GM21360 (cell line): ENCODE measurements around the gene PHETA1.
"Not testable (repeated sequence)": the region's sequence is repeated elsewhere in the genome, so short reads cannot be mapped to it uniquely, and the experiment has no call there.

Source experiments
- ATAC-seq: cut with Tn5 transposase; IDR thresholded peaks from one replicate; pipeline ENCODE4 v1.9.1; 2021; ENCODE audit warnings: mild to moderate bottlenecking, moderate library complexity; ENCODE audit not compliant: unreplicated experiment

The PHETA1 gene

DNA sequence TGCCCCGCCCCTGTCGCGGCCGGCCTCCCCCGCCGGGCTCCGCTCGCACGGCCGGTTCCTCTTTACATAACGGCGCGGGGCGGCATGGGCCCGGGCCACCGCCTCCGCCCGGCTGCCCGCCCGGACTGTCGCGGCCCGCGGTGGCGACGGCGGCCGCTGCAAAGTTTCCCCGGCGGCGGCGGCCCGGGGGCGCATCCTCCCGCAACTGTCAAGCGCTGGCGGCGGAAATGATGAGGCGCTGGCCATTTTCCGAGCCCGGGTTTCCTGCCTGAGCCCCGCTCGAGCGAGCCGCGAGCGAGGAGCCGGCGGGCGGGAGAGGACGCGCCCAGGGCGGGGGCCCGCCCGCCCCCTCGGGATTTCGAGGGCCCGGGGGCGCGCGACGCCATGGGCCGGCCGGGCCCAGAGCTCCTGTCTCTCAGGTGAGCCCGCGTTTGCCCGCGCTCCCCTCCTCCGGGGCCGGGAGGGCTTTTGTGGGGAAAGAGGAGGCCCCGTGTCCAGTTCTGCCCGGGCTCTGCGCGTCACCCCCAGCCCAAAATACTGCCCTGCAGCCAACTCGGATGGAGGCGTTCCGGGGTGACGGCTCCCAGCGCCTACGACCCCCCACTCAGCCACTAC lies 37.1 kb upstream of the PHETA1 start, which contains the start of gene SH2B3:
TSS of gene SH2B3 (plus strand) at position 65 of the 615 bp plus-strand sequence. CDS start 12,223 bp downstream, outside the sequence.
- peak; percentile 1 for ATAC-seq

DNA sequence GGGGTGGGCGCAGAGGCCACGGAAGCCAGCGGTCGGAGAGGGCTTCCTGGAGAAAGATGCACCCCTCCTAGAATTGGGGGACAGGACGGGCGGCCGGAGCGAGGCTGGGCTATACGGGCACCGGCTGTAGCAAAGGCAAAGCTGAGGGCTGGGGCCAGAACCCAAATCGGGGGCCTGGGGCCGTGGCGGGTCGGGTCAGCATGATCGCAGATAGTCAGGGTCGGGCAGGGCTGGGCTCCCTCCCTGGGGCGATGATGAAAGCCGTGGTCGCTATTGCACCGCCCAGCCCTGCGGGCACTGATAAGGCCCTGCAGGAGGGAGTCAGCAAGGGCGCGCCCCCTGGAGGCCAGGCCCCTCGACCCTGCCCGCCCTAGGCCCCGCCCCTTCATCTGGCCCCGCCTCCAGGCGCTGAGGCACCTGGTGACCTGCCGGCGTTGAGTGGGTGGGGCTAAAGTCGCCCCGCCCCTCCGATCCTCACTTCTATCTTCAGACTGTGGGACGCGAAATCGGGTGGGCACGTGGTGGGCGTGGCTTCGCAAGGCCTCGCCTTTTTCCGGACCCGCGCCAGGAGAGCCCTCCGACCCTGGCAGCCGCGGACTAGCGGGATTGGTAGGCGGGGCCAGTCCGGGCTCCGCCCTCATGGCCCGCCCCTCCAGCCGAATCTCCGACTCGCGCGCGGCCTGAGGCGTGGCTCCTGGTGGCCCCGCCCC lies 36.4 kb upstream of the PHETA1 start:
- ATAC-seq: peak; percentile 55

DNA sequence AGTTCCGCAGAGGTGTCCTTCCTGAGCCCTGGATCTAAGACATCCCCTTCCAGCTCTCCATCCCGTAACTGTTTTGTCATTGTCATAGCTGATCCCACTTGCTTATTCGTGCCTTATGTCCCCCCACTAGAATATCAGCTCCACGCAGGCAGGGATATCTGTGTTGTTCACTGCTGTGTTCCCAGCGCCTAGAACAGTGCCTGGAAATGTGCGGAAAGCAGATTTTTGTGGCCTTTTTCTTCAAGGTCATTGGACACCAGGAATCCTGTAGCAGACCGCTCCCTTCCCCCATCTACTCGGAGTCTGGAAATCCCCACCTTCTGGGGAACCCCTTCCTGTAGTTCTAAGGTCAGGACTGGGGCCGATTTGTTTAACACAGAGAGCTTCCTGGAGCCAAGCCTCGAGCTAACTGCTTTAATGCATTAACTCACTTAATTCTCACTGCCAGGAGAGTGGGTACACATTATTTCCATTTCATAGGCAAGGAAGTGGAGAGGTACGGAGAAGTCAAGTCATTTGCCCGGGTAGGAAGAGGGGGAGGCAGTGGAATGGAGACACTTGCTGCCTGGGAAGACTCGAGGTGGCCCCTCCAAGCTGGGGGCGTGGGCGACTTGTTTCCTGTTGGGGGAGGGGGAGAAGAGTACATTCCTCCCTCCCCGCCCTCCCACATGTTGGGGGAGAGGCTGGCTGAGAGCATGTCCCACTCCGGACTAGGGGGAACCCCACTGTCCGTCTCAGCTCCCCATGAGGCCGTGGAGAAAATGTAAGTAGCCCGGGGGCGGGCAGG lies 35.7 kb upstream of the PHETA1 start:
- ATAC-seq: peak; percentile 1

DNA sequence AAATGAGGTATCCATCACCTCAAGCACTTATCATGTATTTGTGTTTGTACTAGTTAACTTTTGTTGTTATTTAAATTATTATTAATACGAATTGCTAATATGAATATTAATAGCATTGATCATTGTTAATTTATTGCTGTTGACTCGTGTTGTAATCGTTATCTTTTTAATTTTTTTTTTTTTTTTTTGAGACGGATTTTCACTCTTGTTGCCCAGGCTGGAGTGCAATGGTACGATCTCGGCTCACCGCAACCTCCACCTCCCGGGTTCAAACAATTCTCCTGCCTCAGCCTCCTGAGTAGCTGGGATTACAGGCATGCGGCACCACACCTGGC lies 33.6 kb upstream of the PHETA1 start:
- not testable (repeated sequence) for ATAC-seq

DNA sequence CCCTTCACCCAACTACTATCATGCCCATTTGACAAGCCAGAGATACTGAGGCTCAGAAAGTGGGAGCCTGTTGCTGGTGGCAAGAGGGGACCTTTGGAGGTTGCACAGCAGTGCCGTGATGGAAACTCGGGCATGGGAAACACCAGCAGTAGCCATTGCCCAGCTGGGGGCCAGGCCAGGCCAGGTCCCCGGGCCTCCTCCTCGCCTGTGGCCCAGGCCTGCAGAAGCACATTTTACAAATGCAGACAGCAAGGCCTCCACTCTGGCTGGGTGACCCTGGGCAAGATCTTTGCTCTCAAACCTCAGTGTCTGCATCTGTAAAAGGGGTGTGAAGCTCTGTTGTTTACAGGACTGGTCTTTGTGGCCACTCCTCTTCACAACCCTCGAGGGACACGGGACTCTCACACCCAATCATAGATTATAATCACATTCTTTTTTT lies 32.3 kb upstream of the PHETA1 start:
- no peak for ATAC-seq

DNA sequence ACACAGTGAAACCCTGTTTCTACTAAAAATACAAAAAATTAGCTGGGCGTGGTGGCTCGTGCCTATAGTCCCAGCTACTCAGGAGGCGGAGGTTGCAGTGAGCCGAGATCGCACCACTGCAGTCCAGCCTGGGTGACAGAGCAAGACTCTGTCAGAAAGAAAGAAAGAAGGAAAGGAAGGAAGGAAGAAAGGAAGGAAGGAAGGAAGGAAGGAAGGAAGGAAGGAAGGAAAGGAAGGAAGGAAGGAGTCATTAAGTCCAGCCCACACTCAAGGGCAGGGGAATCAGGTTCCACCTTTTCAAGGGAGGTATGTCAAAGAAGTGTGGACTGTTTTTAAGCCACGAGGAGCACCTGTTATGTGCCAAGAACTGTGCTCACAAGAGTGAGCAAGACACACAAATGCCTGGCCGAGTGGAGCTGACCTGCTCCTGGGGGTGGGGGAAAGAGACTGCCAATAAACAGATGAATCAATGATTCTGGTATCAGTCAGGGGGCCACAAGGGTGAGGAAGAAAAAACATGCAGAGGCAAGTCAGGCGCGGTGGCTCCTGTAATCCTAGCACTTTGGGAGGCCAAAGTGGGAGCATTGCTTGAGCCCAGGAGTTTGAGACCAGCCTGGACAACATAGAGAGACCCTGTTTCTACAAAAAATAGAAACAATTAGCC lies 31.0 kb upstream of the PHETA1 start:
- not testable (repeated sequence) for ATAC-seq

DNA sequence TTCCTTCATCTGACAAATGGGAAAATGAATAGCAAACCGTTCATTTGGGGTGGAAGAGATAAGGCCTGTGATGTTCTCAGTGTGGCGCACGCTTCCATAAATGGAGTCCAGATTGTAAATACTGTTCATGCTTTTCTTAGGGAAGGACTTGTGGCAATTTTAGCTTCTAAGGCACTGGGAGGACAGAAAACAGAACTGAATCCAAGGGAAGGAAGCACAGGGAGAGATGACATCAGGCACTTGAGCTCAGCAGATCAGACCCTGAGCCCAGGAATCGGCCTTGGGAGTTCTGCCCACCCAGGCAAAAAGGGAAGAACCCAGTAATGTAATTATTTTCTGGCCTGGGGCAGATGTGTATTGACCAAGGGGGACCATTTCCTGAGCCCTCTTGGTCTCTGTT lies 29.6 kb upstream of the PHETA1 start:
- ATAC-seq: no peak

DNA sequence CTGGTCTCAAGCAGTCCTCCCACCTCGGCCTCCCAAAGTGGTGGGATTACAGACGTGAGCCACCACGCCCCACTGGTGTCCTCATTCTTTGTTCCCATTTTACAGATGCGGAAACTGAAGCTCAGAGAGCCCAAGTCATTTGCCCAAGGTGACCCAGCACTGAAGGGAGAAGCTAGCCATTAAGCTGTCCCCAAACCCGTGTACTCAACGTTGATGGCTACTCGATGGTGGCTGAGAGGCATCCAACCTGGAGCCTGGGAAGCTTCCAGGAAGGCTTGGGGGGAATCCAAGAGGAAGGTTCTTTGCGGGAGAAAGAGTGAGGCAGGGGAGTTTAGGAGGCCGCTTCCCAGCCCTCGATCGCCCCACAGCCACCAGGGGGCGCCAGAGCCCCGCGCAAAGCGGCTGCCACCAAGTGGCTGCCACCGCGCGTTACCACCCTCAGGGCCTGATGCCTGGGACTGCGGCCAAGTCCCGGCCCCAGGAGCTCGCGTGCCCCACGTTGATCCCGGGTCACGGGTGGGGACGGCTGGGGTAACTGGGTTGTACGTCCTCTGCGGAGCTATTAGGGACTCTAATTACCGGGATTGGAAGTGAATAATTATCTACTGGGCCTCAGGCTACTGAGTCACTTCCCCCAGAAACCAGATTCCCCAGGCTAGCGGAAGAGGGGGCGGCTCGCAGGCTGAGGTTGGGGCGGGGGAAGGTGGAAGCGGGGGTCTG lies 28.0 kb upstream of the PHETA1 start:
- peak; percentile 60 for ATAC-seq

DNA sequence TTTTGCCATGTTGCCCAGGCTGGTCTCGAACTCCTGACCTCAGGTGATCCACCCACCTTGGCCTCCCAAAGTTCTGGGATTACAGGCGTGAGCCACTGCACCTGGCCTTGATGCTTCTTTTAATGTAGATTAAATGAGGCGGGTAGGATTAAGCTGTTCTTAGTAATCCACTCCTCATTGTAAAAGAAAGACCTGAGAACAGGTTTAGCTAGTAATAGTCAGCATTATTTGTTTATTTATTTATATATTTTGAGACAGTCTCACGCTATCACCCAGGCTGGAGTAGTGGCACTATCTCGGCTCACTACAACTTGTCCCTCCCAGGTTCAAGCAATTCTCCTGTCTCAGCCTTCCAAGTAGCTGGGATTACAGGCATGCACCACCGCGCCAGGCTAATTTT lies 27.4 kb upstream of the PHETA1 start:
- ATAC-seq: not testable (repeated sequence)

DNA sequence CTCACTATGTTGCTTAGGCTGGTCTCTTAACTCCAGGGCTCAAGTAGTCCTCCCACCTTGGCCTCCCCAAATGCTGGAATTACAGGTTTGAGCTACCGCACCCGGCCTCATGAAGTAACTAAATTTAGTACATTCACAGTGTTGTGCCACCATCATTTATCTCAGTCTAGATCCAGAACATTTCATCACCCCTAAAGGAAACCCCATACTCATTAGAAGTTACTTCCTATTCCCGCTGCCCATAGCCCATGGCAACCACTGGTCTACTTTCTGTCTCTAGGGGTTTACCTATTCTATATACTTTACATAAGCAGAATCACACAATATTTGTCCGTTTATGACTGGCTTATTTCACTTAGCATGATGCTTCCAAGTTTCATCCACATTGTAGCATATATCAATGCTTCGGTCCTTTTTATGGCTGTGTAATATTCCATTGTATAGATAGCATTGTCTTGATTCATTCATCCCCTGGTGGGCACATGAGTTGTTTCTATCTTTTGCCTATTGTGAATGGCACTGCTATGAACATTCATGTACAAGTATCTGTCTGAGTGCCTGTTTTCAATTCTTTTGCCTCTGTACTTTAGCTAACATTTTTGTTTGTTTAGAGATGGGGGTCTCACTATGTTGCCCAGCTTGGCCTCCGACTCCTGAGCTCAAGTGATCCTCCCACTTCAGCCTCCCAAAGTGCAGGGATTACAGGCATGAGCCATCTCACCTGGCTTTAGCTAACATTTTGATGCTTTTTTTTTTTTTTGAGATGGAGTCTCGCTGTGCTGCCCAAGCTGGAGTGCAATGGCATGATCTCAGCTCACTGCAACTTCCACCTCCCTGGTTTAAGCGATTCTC lies 26.7 kb upstream of the PHETA1 start:
- ATAC-seq: no peak

DNA sequence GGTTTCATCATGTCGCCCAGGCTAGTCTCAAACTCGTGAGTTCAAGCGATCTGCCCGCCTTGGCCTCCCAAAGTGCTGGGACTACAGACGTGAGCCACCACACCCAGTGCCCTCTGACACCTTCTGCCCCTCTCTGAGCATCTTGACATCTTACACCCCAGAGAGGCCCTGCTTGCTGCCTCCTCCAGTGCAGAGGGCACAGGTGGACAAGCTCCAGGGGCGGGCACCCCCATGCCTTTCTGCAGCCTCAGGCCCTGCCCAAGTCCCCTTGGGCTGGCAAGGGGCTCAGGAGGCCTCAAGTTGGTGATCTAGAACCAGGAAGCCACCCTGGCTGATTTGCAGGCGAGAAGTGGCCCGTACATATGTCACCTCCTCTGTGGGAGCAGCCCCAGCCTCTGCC lies 25.6 kb upstream of the PHETA1 start:
- no peak for ATAC-seq

DNA sequence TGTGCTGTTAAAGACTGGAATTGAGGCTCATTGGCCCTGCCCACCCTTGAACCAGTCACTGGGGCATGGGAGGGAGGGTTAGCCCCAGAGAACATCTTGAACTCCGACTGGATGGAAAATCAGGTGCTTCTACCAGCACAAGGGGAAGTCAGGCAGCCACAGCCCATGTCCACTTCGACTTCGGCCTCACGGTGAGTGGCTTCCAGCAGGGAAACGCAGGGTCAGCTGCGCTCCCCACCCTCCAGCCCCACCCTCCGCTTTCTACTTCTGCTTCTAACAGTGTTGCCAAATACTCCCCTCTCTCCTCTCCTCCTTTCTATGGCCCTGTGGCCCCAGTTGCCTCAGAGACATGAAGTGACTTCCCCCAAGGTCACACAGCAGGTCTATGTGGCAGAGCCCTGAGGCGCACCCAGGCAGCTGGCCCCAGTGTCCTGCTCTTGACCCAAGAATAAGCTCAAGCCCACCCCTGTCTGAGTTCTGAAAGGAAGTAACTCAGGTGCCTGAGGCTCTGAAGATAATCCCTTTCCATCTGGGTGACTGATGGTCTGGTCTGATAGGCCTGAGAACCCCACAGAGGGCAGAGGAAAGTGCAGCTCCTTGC lies 24.9 kb upstream of the PHETA1 start:
- no peak for ATAC-seq

DNA sequence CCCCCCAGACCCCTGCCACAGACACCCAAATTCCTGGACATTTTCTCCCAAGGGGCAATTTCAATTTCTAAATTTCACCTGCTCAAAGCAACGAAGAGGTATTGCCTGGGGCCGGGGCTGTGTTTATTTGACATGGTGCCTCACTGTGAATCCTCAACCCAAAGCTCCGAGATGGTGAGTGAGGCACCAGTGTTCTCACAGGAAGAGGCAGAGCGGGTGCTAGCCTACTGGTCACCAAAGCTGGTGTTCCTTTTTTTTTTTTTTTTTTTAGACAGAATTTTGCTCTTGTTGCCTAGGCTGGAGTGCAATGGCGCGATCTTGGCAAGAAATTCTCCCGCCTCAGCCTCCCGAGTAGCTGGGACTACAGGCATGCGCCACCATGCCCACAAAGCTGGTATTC lies 22.0 kb upstream of the PHETA1 start:
- no peak for ATAC-seq

DNA sequence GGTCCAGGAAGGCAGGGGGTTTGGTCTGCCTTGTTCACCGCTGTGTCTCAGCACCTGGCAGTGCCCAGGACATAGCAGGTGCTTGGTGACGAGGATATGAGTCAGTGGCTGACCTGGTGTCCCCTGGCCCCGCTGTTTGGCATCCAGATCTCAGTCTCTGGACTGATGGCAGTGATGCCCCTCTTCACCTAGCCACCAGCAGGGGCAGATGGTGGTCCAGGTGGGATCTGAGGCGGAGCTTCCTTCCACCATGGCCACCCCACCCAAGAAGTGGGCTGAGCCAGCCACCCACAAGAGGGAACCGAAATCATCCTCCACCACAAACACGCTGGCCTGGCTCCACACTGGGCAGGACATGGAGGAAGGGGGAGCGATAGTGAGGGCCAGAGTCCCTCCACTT lies 20.7 kb upstream of the PHETA1 start:
- no peak for ATAC-seq

DNA sequence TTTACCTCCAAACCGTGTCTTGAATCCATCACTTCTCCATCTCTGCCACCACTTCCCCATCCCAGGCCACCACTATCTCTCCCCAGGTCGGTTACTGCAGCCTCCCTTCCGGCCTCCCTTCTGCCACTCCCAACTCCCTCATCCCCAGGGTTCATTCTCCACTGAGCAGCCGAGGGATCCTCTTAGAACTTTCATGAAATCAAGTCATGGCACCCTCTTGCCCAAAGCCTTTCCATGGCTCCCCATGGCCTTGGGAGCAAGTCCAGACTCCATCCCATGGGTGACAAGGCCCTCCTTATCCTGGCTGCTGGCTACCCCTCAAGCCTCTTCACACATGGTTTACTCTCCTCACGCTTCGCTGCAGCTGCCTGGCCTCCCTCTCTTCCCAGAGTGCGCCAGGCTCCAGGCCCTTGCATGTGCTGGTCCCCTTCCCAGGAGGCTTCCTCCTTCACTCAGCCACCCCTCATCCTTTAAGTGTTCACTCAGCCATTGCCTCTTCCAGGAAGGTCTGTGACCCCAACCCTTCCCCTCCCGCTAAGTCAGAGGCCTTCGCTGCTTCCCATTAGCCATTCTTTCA lies 18.9 kb upstream of the PHETA1 start:
- ATAC-seq: no peak

DNA sequence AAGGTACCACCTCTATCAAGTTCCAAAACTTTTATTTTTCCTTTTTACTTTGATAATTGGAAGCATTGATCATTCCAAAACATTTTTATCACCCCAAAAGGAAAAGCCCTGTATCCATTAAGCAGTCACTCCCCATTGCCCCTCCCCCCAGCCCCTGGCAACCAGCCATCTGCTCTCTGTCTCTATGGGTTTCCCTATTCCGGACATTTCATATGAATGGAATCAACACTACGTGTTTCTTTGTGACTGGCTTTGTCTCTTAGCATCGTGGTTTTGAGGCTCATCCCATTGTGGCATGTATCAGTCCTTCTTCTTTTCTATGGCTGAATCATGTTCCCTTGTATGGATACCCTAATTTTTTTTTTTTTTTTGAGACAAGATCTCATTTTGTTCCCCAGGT lies 18.0 kb upstream of the PHETA1 start:
- ATAC-seq: no peak

DNA sequence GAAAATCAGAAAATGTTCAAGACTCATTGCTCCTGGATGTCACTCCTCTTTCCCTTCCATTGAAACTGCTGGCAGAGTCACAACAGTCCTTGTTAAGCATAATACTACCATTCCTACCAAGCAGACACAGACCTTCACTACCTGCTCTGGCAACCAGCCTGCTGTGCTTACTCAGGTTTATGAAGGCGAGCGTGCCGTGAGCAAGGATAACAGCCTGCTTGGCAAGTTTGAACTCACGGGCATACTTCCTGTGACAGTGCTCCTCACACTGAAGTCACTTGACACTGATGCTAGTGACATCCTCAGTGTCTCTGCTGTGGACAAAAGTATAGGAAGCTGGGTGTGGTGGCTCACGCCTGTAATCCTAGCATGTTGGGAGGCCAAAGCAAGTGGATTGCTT lies 15.7 kb upstream of the PHETA1 start:
- no peak for ATAC-seq

DNA sequence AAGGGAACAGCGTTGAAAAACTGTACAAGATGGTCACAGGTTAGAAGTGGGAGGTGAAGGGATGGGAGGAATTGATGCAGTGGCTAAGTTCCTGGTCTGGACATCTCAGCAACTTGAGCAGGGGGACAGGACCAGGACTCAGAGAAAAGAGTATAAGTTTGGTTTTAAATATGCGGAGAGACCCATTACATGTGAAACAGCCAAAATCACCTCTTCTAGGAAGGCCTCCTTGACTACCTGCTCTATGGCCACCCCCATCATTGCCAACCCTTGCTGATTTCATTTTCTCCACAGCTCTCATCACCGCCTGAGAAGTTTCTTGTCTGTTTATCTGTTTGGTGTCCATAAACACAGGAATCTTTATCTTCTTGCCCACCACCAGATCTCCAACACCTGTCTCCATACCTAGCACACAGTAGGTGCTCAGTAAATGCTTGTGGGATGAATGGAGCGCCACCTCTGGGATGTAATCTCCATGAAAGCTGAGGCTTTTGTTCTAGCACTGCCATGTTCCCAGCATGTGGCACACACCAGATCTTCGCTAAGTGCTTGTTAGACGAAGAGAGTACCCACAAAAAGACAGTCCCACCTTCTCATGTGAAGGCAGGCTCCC lies 11.2 kb upstream of the PHETA1 start:
- ATAC-seq: no peak

DNA sequence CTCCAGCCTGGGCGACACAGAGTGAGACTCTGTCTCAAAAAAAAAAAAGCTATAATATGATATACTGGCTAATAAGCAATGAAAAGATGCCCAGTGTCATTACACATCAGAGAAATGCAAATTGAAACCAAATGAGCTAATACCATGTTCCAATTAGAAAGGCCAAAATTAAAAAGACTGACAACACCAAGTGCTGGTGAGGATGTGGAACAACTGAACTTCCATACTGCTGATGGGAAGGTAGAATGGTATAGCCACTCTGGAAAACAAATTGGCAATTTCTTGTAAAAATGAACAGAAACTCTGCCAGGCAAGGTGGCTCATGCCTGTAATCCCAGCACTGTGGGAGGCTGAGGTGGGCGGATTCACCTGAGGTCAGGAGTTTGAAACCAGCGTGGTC lies 8.5 kb upstream of the PHETA1 start:
- no peak for ATAC-seq
